Muscle of leg (tissue), 11 donors: Measurements from ENCODE around the gene PIK3R2. TPM values are rescaled to one million over a fixed set of nuclear protein-coding genes. Genes with fewer than 3 reads are reported as not detected.
A peak's percentile ranks its signal among the peaks of the same experiment; 100 is the strongest.

ENCODE experiments used
- DNase-seq: peaks from one replicate; pipeline ENCODE4 v3.0.0; 2013
- H3K27ac ChIP-seq: one replicate; pipeline ENCODE4 v1.5.1; 2013; ENCODE audit warnings: mild to moderate bottlenecking, low read length, control low read depth
- H3K27me3 ChIP-seq: one replicate; pipeline ENCODE4 v1.6.1; 2013; ENCODE audit warnings: low read length; ENCODE audit not compliant: control insufficient read depth, insufficient read depth
- H3K36me3 ChIP-seq: one replicate; pipeline ENCODE4 v1.6.1; 2013; ENCODE audit warnings: low read length; ENCODE audit not compliant: control insufficient read depth, insufficient read depth
- H3K4me1 ChIP-seq: one replicate; pipeline ENCODE4 v1.6.1; 2013; ENCODE audit warnings: low read length; ENCODE audit not compliant: control insufficient read depth, insufficient read depth
- H3K4me3 ChIP-seq: one replicate; pipeline ENCODE4 v1.5.1; 2013; ENCODE audit warnings: low read length, control low read depth
- H3K9me3 ChIP-seq: replicated peaks from 2 replicates; pipeline ENCODE4 v1.6.1; 2013; ENCODE audit warnings: low read depth, low read length; ENCODE audit not compliant: control insufficient read depth
- WGBS: methylation state at CpG from one replicate; pipeline ENCODE4 v1.1.5; 2013; ENCODE audit warnings: missing lambda C conversion rate; ENCODE audit not compliant: insufficient coverage; 5-methylcytosine and 5-hydroxymethylcytosine counted together
- polyA plus RNA-seq, 8 donors: library from polyadenylated mRNA; unstranded; fragments of 120-200 nt; gene quantifications; one replicate each; pipeline versions ENCODE4 v1.2.1 to v1.2.3, GENCODE V29; 2013; ENCODE audit warnings: inconsistent platforms in 1 of 8, low replicate concordance in 1 of 8; ENCODE audit not compliant: insufficient read length in 8 of 8, insufficient read depth in 1 of 8
- total RNA-seq: library from RNA; stranded (reverse); fragments of 120-200 nt; gene quantifications from one replicate; pipeline ENCODE4 v1.2.4, GENCODE V29; 2013

The PIK3R2 gene
- total and polyA plus RNA-seq, 9 donors = 25.0 to 74.7 (median 50.0) TPM

DNA sequence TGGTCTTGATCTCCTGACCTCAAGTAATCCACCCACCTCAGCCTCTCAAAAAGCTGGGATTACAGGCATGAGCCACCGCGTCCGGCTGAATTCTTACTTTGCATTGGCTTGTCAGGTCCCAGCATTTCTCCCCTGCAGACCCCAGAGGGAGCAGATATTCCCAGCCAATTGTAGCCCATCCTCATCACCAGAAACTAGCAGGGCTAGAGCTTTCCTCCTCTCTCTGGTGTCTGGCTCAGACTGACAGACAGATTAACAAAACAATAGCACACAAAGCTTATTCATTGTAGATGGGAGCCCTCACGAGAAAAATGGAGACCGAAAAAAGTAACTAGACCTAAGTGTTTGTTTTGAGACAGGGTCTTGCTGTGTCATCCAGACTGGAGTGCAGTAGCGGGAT is 32.6 kb downstream of the PIK3R2 start:
- WGBS = 43% methylated on average over 5 of the region's 6 CpGs
- no peak for DNase-seq
- peaks cover 6% of the 10 kb centered on the region for H3K27me3 ChIP-seq
- H3K4me1 ChIP-seq = no peaks in the 10 kb centered on the region
- H3K9me3 ChIP-seq = no peaks in the 10 kb centered on the region
- H3K27ac ChIP-seq = no peak overlapping the region
- no peak overlapping the region for H3K4me3 ChIP-seq
- H3K36me3 ChIP-seq = no peaks in the 10 kb centered on the region

DNA sequence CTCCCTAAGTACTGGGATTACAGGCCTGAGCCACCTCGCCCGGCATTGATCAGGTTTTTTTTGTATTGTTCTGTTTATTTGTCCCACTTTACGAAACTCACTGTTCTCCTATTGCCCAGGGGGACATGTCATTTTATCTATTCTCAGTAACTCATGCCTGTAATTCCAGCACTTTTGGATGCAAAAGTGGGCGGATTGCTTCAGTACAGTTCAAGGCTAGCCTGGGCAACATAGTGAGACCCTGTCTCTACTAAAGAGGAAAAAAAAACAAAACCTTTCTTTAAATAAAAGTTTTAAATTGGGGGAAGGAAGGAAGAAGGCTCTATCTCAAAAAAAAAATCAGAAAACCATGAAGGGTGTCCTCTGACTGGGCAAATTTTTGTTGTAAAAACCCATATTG is 37.3 kb downstream of the PIK3R2 start:
- WGBS = no CpG with 5 or more reads among the region's 4 CpGs
- no peaks in the 10 kb centered on the region for H3K9me3 ChIP-seq
- H3K4me3 ChIP-seq = no peak overlapping the region
- peaks cover 20% of the 10 kb centered on the region for H3K4me1 ChIP-seq
- H3K36me3 ChIP-seq = no peaks in the 10 kb centered on the region
- H3K27ac ChIP-seq = no peak overlapping the region
- no peaks in the 10 kb centered on the region for H3K27me3 ChIP-seq
- DNase-seq = no peak

DNA sequence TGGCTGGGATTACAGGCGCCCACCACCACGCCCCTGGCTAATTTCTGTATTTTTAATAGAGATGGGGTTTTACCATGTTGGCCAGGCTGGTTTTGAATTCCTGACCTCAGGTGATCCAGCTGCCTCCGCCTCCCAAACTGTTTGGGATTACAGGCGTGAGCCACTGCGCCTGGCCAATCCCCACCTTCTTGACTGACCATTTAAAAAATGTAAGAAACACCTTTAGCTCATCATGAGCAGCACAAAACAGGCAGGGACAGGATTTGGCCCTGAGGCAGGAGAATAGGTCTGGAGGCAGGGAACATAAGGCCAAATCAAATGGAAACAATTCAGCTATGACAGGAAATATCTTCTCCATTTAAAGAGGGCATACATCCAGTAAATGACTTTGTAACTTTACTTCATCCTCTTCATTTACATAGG is 38.7 kb downstream of the PIK3R2 start:
- no peaks in the 10 kb centered on the region for H3K27me3 ChIP-seq
- peak overlapping the region; percentile 92 for H3K27ac ChIP-seq
- peaks cover 6% of the 10 kb centered on the region for H3K36me3 ChIP-seq
- no peaks in the 10 kb centered on the region for H3K9me3 ChIP-seq
- H3K4me3 ChIP-seq = peak overlapping the region; percentile 54
- DNase-seq = no peak
- H3K4me1 ChIP-seq = peaks cover 20% of the 10 kb centered on the region
- WGBS = no CpG with 5 or more reads among the region's 5 CpGs

DNA sequence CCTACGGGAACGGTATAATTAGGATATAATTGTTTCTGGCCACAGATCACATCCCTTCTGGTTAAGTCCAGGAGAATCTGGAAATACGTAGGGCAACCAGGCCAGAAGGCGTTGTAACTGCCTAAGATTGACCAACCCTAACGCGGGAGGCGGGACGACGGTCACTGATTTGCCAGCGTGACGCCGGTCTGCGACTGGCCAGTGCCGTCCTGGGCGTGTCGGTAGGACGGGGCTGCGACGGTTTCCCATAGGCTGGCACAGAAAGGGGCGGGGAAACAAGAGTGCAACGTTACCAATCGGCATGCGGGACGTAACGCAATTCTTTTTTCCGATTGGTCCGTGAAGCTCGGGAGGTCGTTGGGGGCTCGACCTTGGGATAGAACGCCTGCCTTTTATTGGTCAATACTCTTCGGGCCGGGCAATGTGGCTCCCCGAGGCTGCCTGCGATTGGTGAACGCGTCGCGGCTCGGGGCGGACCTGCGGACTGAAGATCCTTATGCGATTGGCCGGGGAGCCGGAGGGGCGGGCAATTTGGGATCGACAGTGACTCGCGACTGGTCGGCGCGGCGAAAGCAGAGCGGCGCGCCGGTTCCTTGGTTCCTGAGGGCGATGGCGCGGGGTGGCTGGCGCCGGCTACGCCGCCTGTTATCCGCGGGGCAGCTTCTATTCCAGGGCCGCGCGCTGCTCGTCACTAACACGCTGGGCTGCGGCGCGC is 39.9 kb downstream of the PIK3R2 start, which contains the start of gene MPV17L2:
Gene MPV17L2 (plus strand): TSS at position 546 of the 715 bp plus-strand sequence. CDS start 64 bp downstream, at position 610.
- no peaks in the 10 kb centered on the region for H3K9me3 ChIP-seq
- H3K27ac ChIP-seq = peak within 1 kb of the TSS; percentile 92
- WGBS = under 1% methylated on average over 72 of the region's 74 CpGs
- H3K4me3 ChIP-seq = peak within 1 kb of the TSS; percentile 87
- peaks cover 11% of the 10 kb centered on the region for H3K36me3 ChIP-seq
- H3K27me3 ChIP-seq = no peaks in the 10 kb centered on the region
- peak; percentile 100 for DNase-seq
- peaks cover 20% of the 10 kb centered on the region for H3K4me1 ChIP-seq

DNA sequence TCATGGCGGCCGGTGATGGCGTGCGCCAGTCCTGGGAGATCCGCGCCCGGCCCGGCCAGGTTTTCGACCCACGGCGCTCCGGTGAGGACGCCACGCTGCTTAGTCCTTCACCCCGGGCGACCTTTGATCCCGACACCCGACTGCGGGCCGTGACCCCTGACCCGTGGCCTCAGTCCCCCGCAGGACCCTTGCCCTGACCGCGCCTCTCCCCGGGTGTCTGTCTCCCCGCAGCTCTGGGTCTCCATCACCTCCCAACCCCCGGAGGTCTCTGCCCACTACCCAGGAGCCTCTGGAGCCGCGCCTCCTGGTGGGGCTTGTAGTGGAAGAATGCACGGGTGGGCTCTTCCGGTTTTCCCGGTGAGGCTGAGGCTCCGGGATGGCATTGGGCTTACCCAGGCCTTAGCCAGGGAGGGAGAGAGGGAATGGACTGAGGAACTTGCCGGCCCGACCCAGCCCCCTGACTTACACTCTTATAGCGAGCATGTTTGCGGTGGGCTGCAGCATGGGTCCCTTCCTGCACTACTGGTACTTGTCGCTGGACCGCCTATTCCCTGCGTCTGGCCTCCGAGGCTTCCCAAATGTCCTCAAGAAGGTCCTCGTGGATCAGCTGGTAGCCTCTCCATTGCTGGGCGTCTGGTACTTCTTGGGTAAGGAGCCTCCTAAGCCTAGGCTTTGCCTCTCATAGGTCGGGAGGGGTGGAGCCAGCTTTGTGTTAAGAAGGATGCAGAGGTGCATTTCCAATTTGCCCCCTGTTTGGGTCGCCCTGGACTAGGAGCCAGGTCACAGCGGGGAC is 40.6 kb downstream of the PIK3R2 start:
- Histone ChIP-seq H3K9me3 (no peaks in the 10 kb centered on the region), H3K36me3 (peaks cover 18% of the 10 kb centered on the region), H3K27me3 (no peaks in the 10 kb centered on the region), H3K27ac (peak overlapping the region; percentile 84), H3K4me1 (peaks cover 20% of the 10 kb centered on the region), H3K4me3 (peak overlapping the region; percentile 87)
- peak; percentile 37 for DNase-seq
- 5% methylated on average over 32 of the region's 46 CpGs for WGBS

DNA sequence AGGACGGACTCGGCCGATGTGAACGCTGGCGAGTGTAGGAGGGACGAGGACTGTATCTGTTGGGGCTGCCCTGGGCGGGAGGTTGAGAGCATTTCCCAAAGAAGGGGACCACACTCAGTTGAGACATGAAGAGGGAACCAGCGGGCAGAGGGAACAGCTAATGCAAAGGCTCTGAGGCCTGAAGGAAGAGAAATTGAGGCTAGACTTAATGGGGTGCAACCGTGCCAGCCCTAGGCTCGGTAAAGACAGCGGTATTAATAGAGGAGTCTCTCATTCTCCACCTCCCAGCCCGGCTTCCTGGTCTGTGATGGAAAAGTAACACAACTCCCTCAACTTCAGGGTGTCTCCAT is 41.2 kb downstream of the PIK3R2 start:
- peak overlapping the region; percentile 87 for H3K4me3 ChIP-seq
- H3K36me3 ChIP-seq = peaks cover 23% of the 10 kb centered on the region
- no peak for DNase-seq
- H3K27me3 ChIP-seq = no peaks in the 10 kb centered on the region
- H3K9me3 ChIP-seq = no peaks in the 10 kb centered on the region
- 56% methylated on average over 7 of the region's 12 CpGs for WGBS
- H3K4me1 ChIP-seq = peaks cover 20% of the 10 kb centered on the region
- peak overlapping the region; percentile 7 for H3K27ac ChIP-seq

DNA sequence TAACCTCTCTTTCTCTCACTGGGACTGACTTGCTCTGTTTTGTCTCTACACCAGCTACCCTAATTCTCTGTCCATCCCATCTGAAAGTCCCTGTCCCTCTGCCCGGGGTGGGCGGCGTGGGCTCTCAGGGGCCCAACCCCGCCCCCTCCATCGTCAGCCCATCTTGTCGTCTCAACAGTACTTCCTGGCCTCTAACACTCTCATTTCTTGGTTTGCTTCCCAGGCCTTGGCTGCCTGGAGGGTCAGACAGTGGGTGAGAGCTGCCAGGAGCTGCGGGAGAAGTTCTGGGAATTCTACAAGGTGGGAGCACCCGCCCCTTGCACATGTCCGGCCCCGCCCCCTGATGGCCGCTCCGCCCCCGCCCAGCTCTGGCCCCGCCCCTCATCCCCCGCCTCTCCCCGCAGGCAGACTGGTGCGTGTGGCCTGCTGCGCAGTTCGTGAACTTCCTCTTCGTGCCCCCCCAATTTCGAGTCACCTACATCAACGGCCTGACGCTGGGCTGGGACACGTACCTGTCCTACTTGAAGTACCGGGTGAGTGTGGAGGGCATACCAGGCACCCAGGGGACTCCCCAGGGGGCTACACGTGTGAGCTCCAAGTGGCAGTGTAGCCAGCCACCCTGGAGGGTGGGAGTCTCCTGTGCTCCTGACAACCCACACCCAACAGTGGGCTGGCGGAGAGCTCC is 41.7 kb downstream of the PIK3R2 start:
- peaks cover 20% of the 10 kb centered on the region for H3K4me1 ChIP-seq
- no peak overlapping the region for H3K27ac ChIP-seq
- WGBS = 31% methylated on average over 18 of the region's 27 CpGs
- no peaks in the 10 kb centered on the region for H3K9me3 ChIP-seq
- peaks cover 24% of the 10 kb centered on the region for H3K36me3 ChIP-seq
- peak; percentile 51 for DNase-seq
- H3K4me3 ChIP-seq = no peak overlapping the region
- H3K27me3 ChIP-seq = no peaks in the 10 kb centered on the region

DNA sequence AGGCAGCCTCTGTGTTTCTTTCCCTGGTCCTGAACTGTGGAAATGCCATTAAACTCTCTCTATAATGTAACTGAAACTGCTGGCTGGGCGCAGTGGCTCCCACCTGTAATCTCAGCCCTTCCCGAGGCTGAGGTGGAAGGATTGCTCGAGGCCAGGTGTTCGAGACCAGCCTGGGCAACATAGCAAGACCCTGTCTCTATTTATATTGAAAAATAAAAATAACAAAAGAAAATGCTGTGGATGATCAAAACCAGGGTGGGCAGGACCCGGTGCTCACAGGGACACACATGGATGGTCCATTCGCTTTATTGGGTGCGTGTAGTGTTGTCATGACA is 43.5 kb downstream of the PIK3R2 start:
- peaks cover 20% of the 10 kb centered on the region for H3K4me1 ChIP-seq
- no peak overlapping the region for H3K4me3 ChIP-seq
- WGBS = no CpG with 5 or more reads among the region's 7 CpGs

DNA sequence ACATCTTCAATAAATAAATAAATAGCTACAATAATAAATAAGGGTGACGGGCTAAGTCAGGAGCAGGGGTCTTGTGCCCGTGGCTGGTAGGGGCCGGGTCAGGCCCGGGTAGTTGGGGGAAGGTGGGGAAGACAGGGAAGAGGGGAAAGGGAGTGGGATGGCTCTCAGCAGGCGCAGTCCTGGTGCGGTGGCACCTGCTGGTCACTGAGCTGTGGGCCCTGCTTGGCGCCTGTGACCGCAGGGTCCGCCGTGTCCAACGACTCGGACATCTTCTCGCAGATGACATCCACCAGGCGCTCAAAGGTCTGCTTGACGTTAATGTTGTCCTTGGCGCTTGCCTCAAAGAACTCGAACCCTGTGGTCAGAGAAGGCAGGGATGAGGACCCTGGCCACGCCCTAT is 44.3 kb downstream of the PIK3R2 start:
- WGBS = 92% methylated on average over 18 of the region's 18 CpGs

More for the DNA sequence above, 43.5 kb downstream of the PIK3R2 start:
- peaks cover 29% of the 10 kb centered on the region for H3K36me3 ChIP-seq
- H3K9me3 ChIP-seq = no peaks in the 10 kb centered on the region
- no peak for DNase-seq
- no peak overlapping the region for H3K27ac ChIP-seq
- H3K27me3 ChIP-seq = no peaks in the 10 kb centered on the region

DNA sequence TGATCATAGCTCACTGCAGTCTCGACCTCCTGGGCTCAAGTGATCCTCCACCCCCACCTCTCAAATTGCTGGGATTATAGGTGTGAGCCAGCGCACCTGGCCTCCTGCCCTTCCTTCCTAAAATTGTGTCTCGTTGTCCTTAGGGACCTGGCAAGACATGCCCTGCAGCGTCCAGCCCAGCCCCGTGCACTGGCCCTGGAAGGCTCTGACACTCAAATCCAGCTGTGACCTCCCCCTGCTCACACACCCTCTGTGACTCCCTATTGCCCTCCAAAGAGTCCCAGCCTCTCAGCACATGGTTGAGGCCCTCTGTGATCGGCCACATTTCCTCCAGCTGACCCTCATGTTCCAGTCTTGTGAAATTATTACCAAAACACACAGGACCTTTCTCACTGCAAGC is 45.0 kb downstream of the PIK3R2 start:
- Histone ChIP-seq H3K4me1 (peaks cover 16% of the 10 kb centered on the region), H3K27ac (no peak overlapping the region), H3K27me3 (peaks cover 1% of the 10 kb centered on the region), H3K9me3 (no peaks in the 10 kb centered on the region), H3K4me3 (no peak overlapping the region), H3K36me3 (peaks cover 29% of the 10 kb centered on the region)
- no peak for DNase-seq
- 75% methylated on average over 5 of the region's 6 CpGs for WGBS

More for the DNA sequence above, 44.3 kb downstream of the PIK3R2 start:
- Histone ChIP-seq H3K9me3 (no peaks in the 10 kb centered on the region), H3K36me3 (peaks cover 29% of the 10 kb centered on the region), H3K27ac (no peak overlapping the region), H3K4me1 (peaks cover 15% of the 10 kb centered on the region), H3K4me3 (no peak overlapping the region), H3K27me3 (no peaks in the 10 kb centered on the region)
- no peak for DNase-seq
